DND-41 (cell line): ENCODE data around the gene DCBLD2.

Experiments
- ATAC-seq: fragments of 200-7000 bp; cut with Tn5 transposase; 3 replicates; pipeline ENCODE4 v1.9.1; 2021; ENCODE audit warnings: low read depth; ENCODE audit not compliant: insufficient read depth
- DNase-seq: peaks from one replicate; pipeline ENCODE4 v3.0.0-alpha.2; 2020
- H2AFZ ChIP-seq: 2 replicates; pipeline ENCODE4 v1.6.0; 2012; ENCODE audit warnings: low read depth, low read length
- H3K27ac ChIP-seq: 2 replicates; pipeline ENCODE4 v1.5.1; 2012; ENCODE audit warnings: low read length, inconsistent platforms
- H3K27me3 ChIP-seq: fragments of 200-600 bp; sonication (generic); 2 replicates; pipeline ENCODE4 v1.6.0; 2012; ENCODE audit warnings: low read length, mild to moderate bottlenecking, inconsistent platforms; ENCODE audit not compliant: insufficient read depth, poor library complexity
- H3K36me3 ChIP-seq: 2 replicates; pipeline ENCODE4 v1.5.1; 2012; ENCODE audit warnings: low read length, inconsistent platforms; ENCODE audit not compliant: insufficient read depth
- H3K4me1 ChIP-seq: 2 replicates; pipeline ENCODE4 v1.5.1; 2012; ENCODE audit warnings: mild to moderate bottlenecking, low read length; ENCODE audit not compliant: insufficient read depth
- H3K4me2 ChIP-seq: 2 replicates; pipeline ENCODE4 v1.6.0; 2012; ENCODE audit warnings: mild to moderate bottlenecking, moderate library complexity, low read length, inconsistent platforms; ENCODE audit not compliant: insufficient read depth
- H3K4me3 ChIP-seq, 2 experiments: fragments of 200-600 bp in 1 of 2; shearing (Covaris generic) in 1 of 2; 2 replicates each; pipeline ENCODE4 v1.5.1; 2012 to 2016; ENCODE audit warnings: inconsistent platforms in 2 of 2, low read length in 2 of 2, mild to moderate bottlenecking in 2 of 2, low read depth in 1 of 2, moderate library complexity in 1 of 2
- H3K79me2 ChIP-seq: 2 replicates; pipeline ENCODE4 v1.6.0; 2012; ENCODE audit warnings: low read length, inconsistent platforms; ENCODE audit not compliant: insufficient read depth
- H3K9ac ChIP-seq: 2 replicates; pipeline ENCODE4 v1.6.0; 2012; ENCODE audit warnings: low read depth, mild to moderate bottlenecking, inconsistent platforms, low read length, moderate library complexity
- H3K9me3 ChIP-seq: 2 replicates; pipeline ENCODE4 v1.5.1; 2012; ENCODE audit warnings: low read length, moderate library complexity, mild to moderate bottlenecking, inconsistent platforms; ENCODE audit not compliant: insufficient read depth, severe bottlenecking
- H4K20me1 ChIP-seq: 2 replicates; pipeline ENCODE4 v1.6.0; 2012; ENCODE audit warnings: low read length; ENCODE audit not compliant: insufficient read depth
- CTCF ChIP-seq: IDR thresholded peaks from 2 replicates; pipeline ENCODE4 v1.5.1; 2012; ENCODE audit warnings: borderline replicate concordance, low read length, moderate library complexity, mild to moderate bottlenecking; ENCODE audit not compliant: poor library complexity, severe bottlenecking; ENCODE audit errors: extremely low read depth
- EZH2 ChIP-seq: IDR thresholded peaks from 3 replicates; pipeline ENCODE4 v1.6.1; 2012; ENCODE audit warnings: borderline replicate concordance, low read depth, mild to moderate bottlenecking, moderate library complexity, low read length, inconsistent platforms; ENCODE audit not compliant: severe bottlenecking

Gene DCBLD2

GRCh38 chr3:98829246-98829832 lies 72.2 kb downstream of the DCBLD2 start:
- Histone ChIP-seq H4K20me1 (no peaks in the 10 kb centered on the region), H3K79me2 (no peaks in the 10 kb centered on the region), H3K9ac (no peak overlapping the region), H2AFZ (no peak overlapping the region), H3K4me2 (no peak overlapping the region), H3K4me3 (no peak overlapping the region), H3K27ac (no peak overlapping the region), H3K4me1 (no peaks in the 10 kb centered on the region), H3K27me3 (no peaks in the 10 kb centered on the region), H3K36me3 (no peaks in the 10 kb centered on the region), H3K9me3 (no peaks in the 10 kb centered on the region)
- ATAC-seq (peak; percentile 29; the same call in 1 of the 3 replicates), DNase-seq (no peak)
- no peak for TF ChIP-seq CTCF
- TF ChIP-seq EZH2, result no peak

- no peak overlapping the region for H3K4me2 ChIP-seq
- H3K27me3 ChIP-seq, result no peaks in the 10 kb centered on the region
- no peak for DNase-seq
- no peak overlapping the region for H3K27ac ChIP-seq
- H3K4me1 ChIP-seq, result no peaks in the 10 kb centered on the region
- H4K20me1 ChIP-seq, result no peaks in the 10 kb centered on the region
- no peak for ATAC-seq
- no peak overlapping the region for H2AFZ ChIP-seq
- H3K36me3 ChIP-seq, result no peaks in the 10 kb centered on the region
- no peak overlapping the region for H3K4me3 ChIP-seq
- no peaks in the 10 kb centered on the region for H3K79me2 ChIP-seq
- no peaks in the 10 kb centered on the region for H3K9me3 ChIP-seq
- no peak overlapping the region for H3K9ac ChIP-seq
- no peak for TF ChIP-seq EZH2
- no peak for TF ChIP-seq CTCF
Measured at GRCh38 chr3:98827221-98827920, 74.1 kb downstream of the DCBLD2 start.

GRCh38 chr3:98826126-98826525 lies 75.4 kb downstream of the DCBLD2 start:
- Histone ChIP-seq H3K79me2 (no peaks in the 10 kb centered on the region), H2AFZ (no peak overlapping the region), H3K27ac (no peak overlapping the region), H3K4me3 (no peak overlapping the region), H3K9ac (no peak overlapping the region), H3K4me2 (no peak overlapping the region), H3K27me3 (no peaks in the 10 kb centered on the region), H3K4me1 (no peaks in the 10 kb centered on the region), H3K36me3 (no peaks in the 10 kb centered on the region; the same call in 1 of the 2 replicates), H3K9me3 (no peaks in the 10 kb centered on the region), H4K20me1 (no peaks in the 10 kb centered on the region)
- ATAC-seq (no peak), DNase-seq (no peak)
- TF ChIP-seq EZH2, result no peak
- TF ChIP-seq CTCF, result no peak
